ENCODE data around the gene NR2E1. TPM values are rescaled to one million over a fixed set of nuclear protein-coding genes. Genes with fewer than 3 reads are reported as not detected.

Gene NR2E1
- total RNA-seq, 1 experiment from 2014 or later: not detected

GRCh38 chr6:108210556-108210955 is 44.7 kb downstream of the NR2E1 start:
- no peak overlapping the region for H3K18ac ChIP-seq (ENCODE audit: insufficient read length, low read depth, low read length)
- no peaks in the 10 kb centered on the region for H4K20me1 ChIP-seq (ENCODE audit: control insufficient read depth, insufficient read depth, insufficient read length)
- H3K23ac ChIP-seq (ENCODE audit: insufficient read length, low read depth, low read length): no peak overlapping the region
- no peak overlapping the region for H3K4me2 ChIP-seq (ENCODE audit: insufficient read depth, insufficient read length, low read length)
- no peak overlapping the region for H2BK20ac ChIP-seq (ENCODE audit: low read depth, low read length, poor library complexity, severe bottlenecking)
- H3K9ac ChIP-seq (ENCODE audit: extremely low read depth, insufficient read length, low read length): no peak overlapping the region
- no peak overlapping the region for H4K8ac ChIP-seq (replicated peaks; ENCODE audit: insufficient read length, low read depth, low read length)
- no peak overlapping the region for H4K5ac ChIP-seq (ENCODE audit: insufficient read length, low read depth, low read length)
- no peak overlapping the region for H3K4me3 Mint-ChIP-seq
- H3K14ac ChIP-seq (ENCODE audit: insufficient read depth, low read length): no peak overlapping the region
- H2BK15ac ChIP-seq (ENCODE audit: low read depth, low read length): no peak overlapping the region
- no peak overlapping the region for H3K4ac ChIP-seq (ENCODE audit: low read depth, low read length)
- H4K91ac ChIP-seq (ENCODE audit: insufficient read length, low read depth, low read length): no peak overlapping the region
- TF ChIP-seq CTCF (conservative IDR thresholded peaks at IDR 0.05): no peak
- no peak overlapping the region for H3T11ph ChIP-seq (ENCODE audit: low read length)
- no peaks in the 10 kb centered on the region for H3K79me1 ChIP-seq (ENCODE audit: insufficient read depth, low read depth, low read length, poor library complexity, severe bottlenecking)
- H3K4me1 Mint-ChIP-seq: peaks cover 5 to 7% of the 10 kb centered on the region in 2 experiments; a peak in 3 of 4 replicates
- no peaks in the 10 kb centered on the region for H3K9me3 ChIP-seq (ENCODE audit: control insufficient read depth, low read depth, low read length)
- no peak for DNase-seq
- no CpG with 5 or more reads among the region's 2 CpGs for WGBS (ENCODE audit: extremely low coverage, insufficient read length, low lambda C conversion rate)
- no peaks in the 10 kb centered on the region for H3K79me2 ChIP-seq (ENCODE audit: insufficient read depth, low read length)
- H2AK5ac ChIP-seq (ENCODE audit: insufficient read length, low read length): no peak overlapping the region
- H2AFZ ChIP-seq (ENCODE audit: low read length): no peak overlapping the region
- peaks cover 0 to 9% (median 6%) of the 10 kb centered on the region in 3 experiments; a peak in 3 of 7 replicates for H3K36me3 Mint-ChIP-seq (ENCODE audit: insufficient read depth in 1 of 3, low read depth in 3 of 3)
- no peaks in the 10 kb centered on the region for H3K4me1 ChIP-seq (ENCODE audit: insufficient read depth, low read length)
- H3K27me3 Mint-ChIP-seq (ENCODE audit: low read depth): no peaks in the 10 kb centered on the region
- no peak overlapping the region for H2BK5ac ChIP-seq (ENCODE audit: insufficient read length, low read length)
- H3K27ac Mint-ChIP-seq: no peak overlapping the region
- H3K27me3 ChIP-seq (ENCODE audit: insufficient read depth, low read length): no peaks in the 10 kb centered on the region
- H3K9me3 Mint-ChIP-seq: no peaks in the 10 kb centered on the region
- H3K56ac ChIP-seq (ENCODE audit: insufficient read length, low read depth, low read length): no peak overlapping the region
- H3K23me2 ChIP-seq (ENCODE audit: insufficient read length, low read depth, low read length, poor library complexity, severe bottlenecking): no peaks in the 10 kb centered on the region
- no peak overlapping the region for H3K27ac ChIP-seq (ENCODE audit: insufficient read length, low read depth, low read length)
- H2BK12ac ChIP-seq (ENCODE audit: insufficient read length, low read depth, low read length): no peak overlapping the region
- no peak overlapping the region for H2BK120ac ChIP-seq (ENCODE audit: low read depth, low read length, poor library complexity, severe bottlenecking)
